NCI-H226 (cell line): ENCODE measurements around the gene COX6B2.
"Not testable (repeated sequence)": the region's sequence is repeated elsewhere in the genome, so short reads cannot be mapped to it uniquely, and the experiment has no call there.

Experiments
- DNase-seq: peaks from one replicate; pipeline ENCODE4 v3.0.0-alpha.2; 2015

Gene COX6B2

GRCh38 chr19:55341595-55342531 is 12.7 kb downstream of the COX6B2 start:
- no peak for DNase-seq

- peak; percentile 80 for DNase-seq
Observed at GRCh38 chr19:55341171-55341588, 13.3 kb downstream of the COX6B2 start.

- no peak for DNase-seq
Observed at GRCh38 chr19:55340784-55341147, 13.8 kb downstream of the COX6B2 start.

GRCh38 chr19:55339889-55340783 is 14.4 kb downstream of the COX6B2 start:
- DNase-seq: peak; percentile 14

GRCh38 chr19:55339105-55339888 is 15.2 kb downstream of the COX6B2 start, which contains the start of gene KMT5C:
TSS of gene KMT5C (plus strand) at chr19:55339876. CDS start at chr19:55341937, 2,061 bp downstream.
- DNase-seq: peak; percentile 100

GRCh38 chr19:55336101-55336500 is 18.4 kb downstream of the COX6B2 start:
- no peak for DNase-seq

- DNase-seq: no peak
Observed at GRCh38 chr19:55333870-55334269, 20.6 kb downstream of the COX6B2 start.

- not testable (repeated sequence) for DNase-seq
Observed at GRCh38 chr19:55329791-55330190, 24.7 kb downstream of the COX6B2 start.

GRCh38 chr19:55328774-55329318 is 25.7 kb downstream of the COX6B2 start:
- not testable (repeated sequence) for DNase-seq

GRCh38 chr19:55325172-55325571 is 29.3 kb downstream of the COX6B2 start, which contains the start of gene TMEM150B:
TSS of gene TMEM150B (minus strand) at chr19:55325341. CDS start at chr19:55321036, 4,305 bp downstream.
- DNase-seq: no peak

- DNase-seq: no peak
Observed at GRCh38 chr19:55324662-55325061, 29.9 kb downstream of the COX6B2 start.

- no peak for DNase-seq
Observed at GRCh38 chr19:55322204-55322885, 32.2 kb downstream of the COX6B2 start.

- no peak for DNase-seq
Observed at GRCh38 chr19:55321466-55322137, 32.9 kb downstream of the COX6B2 start.

- DNase-seq: no peak
Observed at GRCh38 chr19:55320844-55321419, 33.6 kb downstream of the COX6B2 start.

- no peak for DNase-seq
Observed at GRCh38 chr19:55319785-55320184, 34.7 kb downstream of the COX6B2 start.

- DNase-seq: no peak
Observed at GRCh38 chr19:55316646-55317045, 37.9 kb downstream of the COX6B2 start.

- DNase-seq: no peak
Observed at GRCh38 chr19:55315956-55316525, 38.5 kb downstream of the COX6B2 start.

- DNase-seq: no peak
Observed at GRCh38 chr19:55314396-55314795, 40.1 kb downstream of the COX6B2 start.

- DNase-seq: no peak
Observed at GRCh38 chr19:55312621-55313512, 41.7 kb downstream of the COX6B2 start.
